IPS-18c (cell line): ENCODE results near the gene RALGPS1.
"Not testable (repeated sequence)": the region's sequence is repeated elsewhere in the genome, so short reads cannot be mapped to it uniquely, and the experiment has no call there.

Experiments
- H3K4me3 ChIP-seq: 2 replicates; pipeline ENCODE4 v1.7.0; 2013; ENCODE audit warnings: low read depth, mild to moderate bottlenecking, low read length, moderate library complexity; ENCODE audit not compliant: insufficient read depth
- H3K9me3 ChIP-seq: one replicate; pipeline ENCODE4 v1.6.1; 2013; ENCODE audit warnings: mild to moderate bottlenecking, low read length, moderate library complexity; ENCODE audit not compliant: control insufficient read depth, insufficient read depth

RALGPS1 gene

DNA sequence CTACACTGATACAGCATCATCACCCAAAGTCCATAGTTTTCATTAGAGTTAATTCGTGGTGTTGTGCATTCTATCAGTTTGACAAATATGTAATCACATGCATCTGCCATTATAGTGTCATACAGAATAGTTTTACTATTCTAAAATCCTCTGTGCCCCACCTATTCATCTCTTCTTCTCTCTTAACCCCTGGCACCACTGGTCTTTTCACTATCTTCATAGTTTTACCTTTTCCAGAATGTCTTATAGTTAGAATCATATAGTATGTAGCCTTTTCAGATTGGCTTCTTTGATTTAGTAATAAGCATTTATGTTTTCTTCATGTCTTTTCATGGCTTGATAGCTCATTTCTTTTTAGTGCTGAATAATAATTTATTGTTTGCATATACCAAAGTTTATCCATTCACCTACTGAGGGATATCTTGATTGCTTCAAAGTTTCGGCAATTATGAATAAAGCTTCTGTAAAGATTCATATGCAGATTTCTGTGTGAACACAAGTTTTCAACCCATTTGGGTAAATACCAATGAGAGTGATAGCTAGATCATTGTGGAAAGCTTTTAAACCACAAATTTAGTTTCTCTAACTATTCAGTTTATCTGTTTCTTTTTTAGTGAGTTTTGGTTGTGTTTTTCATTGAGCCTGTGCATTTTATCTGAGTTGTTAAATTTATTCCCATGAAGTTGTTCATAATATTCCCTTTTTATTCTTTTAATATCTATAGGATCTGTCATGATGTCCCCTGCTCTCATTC lies 84.9 kb downstream of the RALGPS1 start:
- Histone ChIP-seq H3K9me3 (no peaks in the 10 kb centered on the region), H3K4me3 (no peak overlapping the region)

- H3K4me3 ChIP-seq: no peak overlapping the region
Measured at GRCh38 chr9:127004946-127005769, 90.6 kb downstream of the RALGPS1 start.

GRCh38 chr9:127005770-127006314 lies 91.3 kb downstream of the RALGPS1 start:
- Histone ChIP-seq H3K4me3 (no peak overlapping the region), H3K9me3 (no peaks in the 10 kb centered on the region)

More at GRCh38 chr9:127004946-127005769, 90.6 kb downstream of the RALGPS1 start:
- H3K9me3 ChIP-seq: no peaks in the 10 kb centered on the region

GRCh38 chr9:127007638-127008037 lies 93.1 kb downstream of the RALGPS1 start:
- Histone ChIP-seq H3K9me3 (no peaks in the 10 kb centered on the region), H3K4me3 (no peak overlapping the region)

GRCh38 chr9:127008076-127008475 lies 93.5 kb downstream of the RALGPS1 start:
- H3K9me3 ChIP-seq: no peaks in the 10 kb centered on the region
- no peak overlapping the region for H3K4me3 ChIP-seq

DNA sequence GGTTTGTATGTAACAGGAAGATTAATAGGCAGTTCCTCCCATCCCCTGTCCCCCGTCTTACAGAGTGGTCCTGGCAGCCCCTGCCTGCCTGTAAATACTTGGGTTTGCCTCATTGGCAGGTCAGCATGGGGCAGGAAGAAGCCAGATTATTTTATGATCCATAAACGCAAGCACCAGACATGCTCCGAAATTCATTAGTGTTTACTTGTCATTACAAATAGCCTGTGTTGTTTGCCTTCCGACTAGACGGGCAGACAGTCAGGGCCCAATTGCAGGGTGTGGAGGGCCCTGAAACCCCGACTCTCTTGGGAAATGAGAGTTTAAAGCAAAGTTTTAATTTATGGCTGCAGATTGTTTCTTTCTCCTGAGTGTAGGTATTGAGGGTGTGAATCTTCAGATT lies 97.2 kb downstream of the RALGPS1 start:
- no peaks in the 10 kb centered on the region for H3K9me3 ChIP-seq
- no peak overlapping the region for H3K4me3 ChIP-seq

DNA sequence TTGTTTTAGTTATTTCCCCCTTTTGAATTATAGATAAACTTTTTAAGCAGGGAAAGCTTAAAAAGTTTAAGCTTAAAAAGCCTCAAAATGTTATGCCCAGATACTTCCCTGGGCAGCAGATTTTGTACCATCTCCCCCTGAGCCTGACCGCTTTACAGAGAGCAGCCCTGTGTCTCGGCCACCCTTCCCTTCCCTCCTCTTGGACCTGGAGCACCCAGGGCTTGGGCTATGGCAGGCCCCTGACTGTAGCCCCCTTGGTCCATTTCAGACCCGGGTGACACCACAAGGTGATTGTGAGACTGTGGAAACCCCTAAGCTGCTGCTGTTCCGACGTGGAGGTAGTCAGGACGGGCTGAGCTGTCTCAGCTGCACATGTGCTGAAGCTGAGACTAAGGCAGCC lies 97.7 kb downstream of the RALGPS1 start:
- no peak overlapping the region for H3K4me3 ChIP-seq
- no peaks in the 10 kb centered on the region for H3K9me3 ChIP-seq

DNA sequence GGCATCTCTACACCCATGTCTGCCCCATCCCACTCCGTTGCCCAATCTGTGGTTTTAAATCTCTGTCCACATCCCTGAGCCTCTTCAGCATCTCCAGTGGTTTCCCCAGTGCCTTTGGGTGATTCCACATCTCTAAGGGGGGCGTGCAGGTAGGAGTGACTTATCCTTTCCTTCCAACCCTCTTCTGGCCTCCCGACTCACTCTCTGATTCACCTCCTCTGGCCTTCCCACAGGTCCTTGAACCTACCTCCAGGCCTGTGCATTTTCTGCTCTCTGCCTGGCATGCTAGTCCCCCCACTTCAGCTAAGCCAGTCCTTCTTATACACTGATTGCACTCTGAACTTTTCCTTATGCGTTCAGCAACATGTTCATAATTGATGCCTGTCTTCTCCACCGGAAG lies 99.0 kb downstream of the RALGPS1 start:
- H3K4me3 ChIP-seq: no peak overlapping the region
- no peaks in the 10 kb centered on the region for H3K9me3 ChIP-seq

GRCh38 chr9:127014216-127014909 lies 99.8 kb downstream of the RALGPS1 start:
- Histone ChIP-seq H3K4me3 (no peak overlapping the region), H3K9me3 (no peaks in the 10 kb centered on the region)

DNA sequence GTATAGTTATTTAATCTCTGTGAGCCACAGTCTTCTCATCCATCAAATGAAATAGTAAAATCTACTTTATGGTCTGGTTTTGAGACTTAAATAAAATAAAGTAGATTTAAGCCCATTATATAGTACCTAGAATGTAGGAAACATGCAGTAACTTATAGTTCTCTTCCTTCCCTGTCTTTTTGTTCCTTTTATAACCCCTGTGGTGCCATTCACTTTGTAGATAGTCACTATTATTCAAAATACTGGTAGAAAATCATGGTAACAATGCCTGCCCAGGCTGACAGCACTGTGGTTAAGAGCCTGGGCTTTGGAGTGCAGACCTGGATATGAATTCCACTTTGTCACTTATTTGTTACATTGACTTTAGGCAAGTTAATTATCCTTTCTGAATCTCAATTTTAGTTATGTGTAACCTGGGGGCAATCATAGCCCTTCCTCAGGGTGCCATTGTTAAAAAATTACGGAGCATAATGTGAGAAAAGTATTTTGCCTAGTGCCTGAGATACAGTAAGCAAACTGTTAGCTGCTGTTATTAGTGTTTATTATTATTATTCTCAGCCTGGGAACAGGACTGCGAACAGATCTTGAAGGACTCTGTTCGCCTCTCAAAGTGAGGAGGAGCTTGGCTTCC lies 100.4 kb downstream of the RALGPS1 start:
- no peaks in the 10 kb centered on the region for H3K9me3 ChIP-seq
- no peak overlapping the region for H3K4me3 ChIP-seq

- Histone ChIP-seq H3K9me3 (no peaks in the 10 kb centered on the region), H3K4me3 (no peak overlapping the region)
Measured at GRCh38 chr9:127015921-127016512, 101.4 kb downstream of the RALGPS1 start.

GRCh38 chr9:127017979-127018378 lies 103.4 kb downstream of the RALGPS1 start:
- H3K4me3 ChIP-seq, H3K9me3 ChIP-seq: not testable (repeated sequence)

GRCh38 chr9:127018935-127019334 lies 104.4 kb downstream of the RALGPS1 start:
- Histone ChIP-seq H3K4me3 (no peak overlapping the region), H3K9me3 (no peaks in the 10 kb centered on the region)

DNA sequence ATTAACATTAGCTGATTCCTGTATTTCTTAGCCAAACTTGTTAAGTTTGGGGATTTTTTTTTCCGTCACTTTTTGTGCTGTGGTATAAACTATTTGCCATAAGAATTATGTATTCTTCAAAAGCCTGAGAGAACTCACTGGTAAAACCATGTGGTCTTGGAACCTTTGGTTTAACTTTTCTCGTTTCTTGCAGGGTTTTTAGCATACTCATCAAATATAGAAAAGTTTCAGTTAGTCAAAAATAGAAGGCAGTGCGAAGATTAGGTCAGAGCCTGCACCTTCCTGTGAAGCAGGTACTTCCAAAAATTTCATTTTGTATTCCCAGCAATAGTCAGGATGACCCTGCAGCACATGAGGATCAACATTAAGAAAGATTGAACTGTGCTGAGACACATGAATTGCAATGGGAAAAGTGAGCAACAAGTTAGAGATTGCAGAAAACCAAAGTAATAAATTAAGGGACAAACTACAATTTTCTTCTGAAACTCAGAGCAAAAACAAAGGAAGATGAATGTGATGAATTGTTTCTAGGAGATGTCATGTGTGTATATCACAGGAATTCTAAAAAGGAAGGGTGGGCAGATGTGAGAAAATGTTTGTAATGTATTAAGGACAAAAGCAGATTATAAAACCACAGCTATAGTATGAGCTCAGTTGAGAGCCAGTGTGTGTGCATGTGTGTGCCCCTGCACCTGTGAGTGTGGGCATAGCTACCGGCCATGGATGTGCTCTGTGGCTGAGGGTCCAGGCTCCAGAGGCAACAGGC lies 105.6 kb downstream of the RALGPS1 start:
- H3K4me3 ChIP-seq: no peak overlapping the region
- H3K9me3 ChIP-seq: no peaks in the 10 kb centered on the region

GRCh38 chr9:127020802-127021078 lies 106.2 kb downstream of the RALGPS1 start:
- Histone ChIP-seq H3K9me3 (no peaks in the 10 kb centered on the region), H3K4me3 (no peak overlapping the region)

- Histone ChIP-seq H3K4me3 (no peak overlapping the region), H3K9me3 (peaks cover 2% of the 10 kb centered on the region)
Measured at GRCh38 chr9:127021664-127022363, 107.2 kb downstream of the RALGPS1 start.
